GM12872 (cell line): Measurements from ENCODE around the gene TAF6.

Experiments
- TF ChIP-seq, protein P1 (sequence below): IDR thresholded peaks from 3 replicates; pipeline ENCODE4 v1.5.1; 2011; ENCODE audit warnings: low read depth, mild to moderate bottlenecking, low read length, moderate library complexity; ENCODE audit not compliant: insufficient read depth

Gene TAF6

DNA sequence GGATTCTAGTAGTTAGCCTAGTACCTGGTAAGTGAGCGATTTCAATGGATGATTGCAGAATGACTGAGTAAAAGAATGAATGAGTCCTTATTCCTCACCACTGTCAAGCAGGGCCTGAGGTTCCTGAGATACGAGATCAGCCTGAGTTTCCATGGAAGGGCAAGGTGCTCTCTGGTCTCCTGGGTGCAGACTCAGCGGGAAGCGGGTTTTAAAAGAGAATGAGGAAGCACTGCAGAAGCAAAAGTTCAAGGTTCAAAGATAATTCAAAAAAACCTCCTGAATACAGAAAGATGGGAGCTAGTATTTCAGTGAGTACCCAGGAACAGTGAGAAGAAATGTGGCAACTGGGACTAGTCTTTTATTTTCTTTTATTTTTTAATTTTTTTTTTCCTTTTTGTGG, 42.0 kb downstream of the TAF6 start:
- TF ChIP-seq, protein P1, sequence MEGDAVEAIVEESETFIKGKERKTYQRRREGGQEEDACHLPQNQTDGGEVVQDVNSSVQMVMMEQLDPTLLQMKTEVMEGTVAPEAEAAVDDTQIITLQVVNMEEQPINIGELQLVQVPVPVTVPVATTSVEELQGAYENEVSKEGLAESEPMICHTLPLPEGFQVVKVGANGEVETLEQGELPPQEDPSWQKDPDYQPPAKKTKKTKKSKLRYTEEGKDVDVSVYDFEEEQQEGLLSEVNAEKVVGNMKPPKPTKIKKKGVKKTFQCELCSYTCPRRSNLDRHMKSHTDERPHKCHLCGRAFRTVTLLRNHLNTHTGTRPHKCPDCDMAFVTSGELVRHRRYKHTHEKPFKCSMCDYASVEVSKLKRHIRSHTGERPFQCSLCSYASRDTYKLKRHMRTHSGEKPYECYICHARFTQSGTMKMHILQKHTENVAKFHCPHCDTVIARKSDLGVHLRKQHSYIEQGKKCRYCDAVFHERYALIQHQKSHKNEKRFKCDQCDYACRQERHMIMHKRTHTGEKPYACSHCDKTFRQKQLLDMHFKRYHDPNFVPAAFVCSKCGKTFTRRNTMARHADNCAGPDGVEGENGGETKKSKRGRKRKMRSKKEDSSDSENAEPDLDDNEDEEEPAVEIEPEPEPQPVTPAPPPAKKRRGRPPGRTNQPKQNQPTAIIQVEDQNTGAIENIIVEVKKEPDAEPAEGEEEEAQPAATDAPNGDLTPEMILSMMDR: no peak

DNA sequence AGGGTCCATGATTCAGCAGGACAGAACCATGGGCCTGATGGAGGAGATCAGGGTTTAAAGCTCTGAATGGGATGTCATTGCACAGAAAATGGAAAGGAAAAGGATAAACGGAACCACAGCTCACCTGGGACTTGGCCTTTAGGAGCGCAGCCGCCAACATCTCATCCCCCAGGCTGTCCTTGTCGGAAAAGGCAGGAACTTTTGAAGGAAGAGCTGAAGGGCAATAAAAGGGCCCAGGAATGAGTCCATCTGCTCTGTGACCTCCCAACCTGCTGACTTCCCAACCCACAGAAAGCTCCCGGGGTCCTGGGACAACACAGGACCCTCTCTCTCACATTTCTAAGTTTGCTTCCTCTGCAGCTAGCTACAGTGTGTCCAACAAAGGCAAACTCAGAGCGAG, 43.7 kb downstream of the TAF6 start:
- TF ChIP-seq, protein P1: no peak

DNA sequence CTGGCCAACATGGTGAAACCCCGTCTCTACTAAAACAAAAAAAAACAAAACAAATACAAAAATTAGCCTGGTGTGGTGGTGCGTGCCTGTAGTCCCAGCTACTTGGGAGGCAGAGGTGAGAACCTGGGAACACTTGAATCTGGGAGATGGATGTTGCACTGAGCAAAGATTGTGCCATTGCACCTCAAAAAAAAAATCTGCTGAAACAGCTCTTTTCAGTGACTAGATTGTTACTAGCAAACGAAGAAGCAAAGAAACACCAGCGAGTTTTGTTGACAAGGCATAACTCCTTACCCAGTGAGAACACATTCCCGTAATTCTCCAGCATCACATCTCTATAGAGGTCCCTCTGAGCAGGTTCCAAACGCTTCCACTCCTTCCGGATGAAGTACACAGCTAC, 44.3 kb downstream of the TAF6 start:
- TF ChIP-seq, protein P1: no peak

DNA sequence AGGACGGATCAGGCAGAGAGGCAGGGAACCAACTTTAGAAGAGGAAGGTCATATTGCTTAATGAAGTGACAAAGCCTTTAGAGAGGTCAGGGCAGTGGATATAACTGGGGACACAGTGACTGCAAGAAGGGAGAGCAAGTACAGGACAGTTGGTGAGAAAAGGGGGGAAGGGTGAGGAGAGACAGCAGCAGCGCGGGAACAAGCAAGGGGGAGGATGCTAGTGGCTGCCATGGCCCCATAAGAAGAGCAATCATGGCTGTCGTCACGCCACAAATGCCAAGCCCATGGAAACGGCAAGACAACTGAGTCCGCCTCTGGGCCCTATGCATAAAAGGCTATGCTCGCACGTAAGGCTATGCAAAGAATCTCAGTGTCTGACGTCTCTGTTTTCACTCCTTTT, 46.7 kb downstream of the TAF6 start:
- TF ChIP-seq, protein P1: no peak

DNA sequence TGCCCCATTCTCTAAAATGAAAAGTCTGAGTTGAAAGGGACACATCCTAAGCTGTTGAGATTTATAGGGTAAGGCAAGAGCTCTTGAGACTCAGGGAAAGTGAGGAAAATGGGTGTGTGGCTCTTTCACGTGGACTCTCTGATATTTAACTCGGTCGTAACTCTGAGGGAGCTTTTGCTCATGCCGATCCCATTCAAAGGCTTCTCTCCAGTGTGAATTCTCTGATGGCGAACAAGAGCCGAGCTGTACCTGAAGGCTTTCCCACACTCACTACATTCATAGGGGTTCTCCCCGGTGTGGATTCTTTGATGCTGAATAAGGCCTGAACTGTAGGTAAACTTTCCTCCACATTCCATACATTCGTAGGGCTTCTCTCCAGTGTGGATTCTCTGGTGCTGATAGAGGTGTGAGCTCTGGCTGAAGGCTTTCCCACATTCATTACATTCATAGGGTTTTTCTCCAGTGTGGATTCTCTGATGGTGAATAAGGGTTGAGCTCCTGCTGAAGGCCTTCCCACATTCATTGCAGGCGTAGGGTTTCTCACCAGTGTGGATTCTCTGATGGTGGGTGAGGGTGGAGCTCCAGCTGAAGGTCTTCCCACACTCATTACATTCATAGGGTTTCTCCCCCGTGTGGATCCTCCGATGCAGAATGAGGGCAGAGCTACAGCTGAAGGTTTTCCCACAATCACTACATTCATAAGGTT, 48.0 kb downstream of the TAF6 start:
- TF ChIP-seq, protein P1: no peak

DNA sequence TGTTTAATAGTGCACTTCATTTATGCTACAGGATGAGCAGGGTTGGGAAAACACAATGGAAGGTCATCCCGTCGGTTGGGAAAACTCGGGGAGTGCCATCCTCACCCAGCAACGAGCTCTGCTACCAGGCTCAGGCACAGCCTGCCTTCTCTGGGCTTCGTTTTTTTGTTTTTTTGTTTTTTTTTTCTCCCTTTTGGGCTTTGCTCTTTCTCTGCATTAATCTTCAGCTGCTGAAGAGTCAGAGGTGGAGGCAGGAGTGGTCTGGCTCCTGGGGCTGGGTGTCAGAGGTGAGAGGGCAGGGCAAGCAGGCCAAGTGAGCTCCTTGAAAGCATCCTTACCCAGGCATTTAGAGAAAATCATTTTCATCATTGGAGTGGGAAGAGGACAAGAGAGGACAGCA, 49.2 kb downstream of the TAF6 start:
- TF ChIP-seq, protein P1: no peak

DNA sequence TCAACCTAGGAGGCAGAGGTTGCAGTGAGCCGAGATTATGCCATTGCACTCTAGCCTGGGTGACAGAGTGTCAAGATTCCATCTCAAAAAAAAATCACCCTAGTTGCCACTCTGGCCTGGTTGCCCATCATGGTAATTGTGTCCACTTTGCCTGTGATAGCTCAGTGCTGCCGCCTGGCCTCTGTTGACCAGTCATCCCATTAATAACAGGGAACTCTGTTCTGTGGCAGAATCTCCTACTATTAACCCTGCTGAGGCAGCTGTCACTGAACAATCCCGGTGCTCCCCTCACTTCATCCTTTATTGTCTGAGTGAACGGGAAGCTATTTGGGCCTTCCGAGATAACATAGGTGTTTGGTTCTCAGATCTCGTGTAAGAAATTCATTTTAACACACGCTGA, 52.2 kb downstream of the TAF6 start:
- TF ChIP-seq, protein P1: no peak
